Activated naive CD8-positive, alpha-beta T cell treated with anti-CD3 and anti-CD28 coated beads for 36 hours (primary cell): ENCODE data around the gene MACF1. TPM values are rescaled to one million over a fixed set of nuclear protein-coding genes. Genes with fewer than 3 reads are reported as not detected.

Experiments used
- DNase-seq: peaks from one replicate; pipeline ENCODE4 v3.0.0; 2021
- H3K27ac Mint-ChIP-seq: one replicate; pipeline ENCODE4 v1.8.0; 2022; ENCODE audit warnings: mild to moderate bottlenecking, moderate library complexity, mixed read lengths
- H3K27me3 Mint-ChIP-seq: one replicate; pipeline ENCODE4 v1.8.0; 2022; ENCODE audit warnings: mild to moderate bottlenecking, mixed read lengths
- H3K36me3 Mint-ChIP-seq: one replicate; pipeline ENCODE4 v1.8.0; 2021; ENCODE audit warnings: mild to moderate bottlenecking, mixed read lengths
- H3K4me1 Mint-ChIP-seq: one replicate; pipeline ENCODE4 v1.8.0; 2021; ENCODE audit warnings: mixed read lengths
- H3K4me3 Mint-ChIP-seq: one replicate; pipeline ENCODE4 v1.8.0; 2022; ENCODE audit warnings: mild to moderate bottlenecking, moderate library complexity, mixed read lengths
- H3K9me3 Mint-ChIP-seq: one replicate; pipeline ENCODE4 v1.8.0; 2022; ENCODE audit warnings: mixed read lengths
- total RNA-seq, 2 experiments: library from RNA; stranded (reverse); gene quantifications; one replicate each; pipeline ENCODE4 v1.2.3, GENCODE V29; 2021

MACF1 gene
- total RNA-seq, 2 experiments from 2014 or later = 114 to 130 TPM

DNA sequence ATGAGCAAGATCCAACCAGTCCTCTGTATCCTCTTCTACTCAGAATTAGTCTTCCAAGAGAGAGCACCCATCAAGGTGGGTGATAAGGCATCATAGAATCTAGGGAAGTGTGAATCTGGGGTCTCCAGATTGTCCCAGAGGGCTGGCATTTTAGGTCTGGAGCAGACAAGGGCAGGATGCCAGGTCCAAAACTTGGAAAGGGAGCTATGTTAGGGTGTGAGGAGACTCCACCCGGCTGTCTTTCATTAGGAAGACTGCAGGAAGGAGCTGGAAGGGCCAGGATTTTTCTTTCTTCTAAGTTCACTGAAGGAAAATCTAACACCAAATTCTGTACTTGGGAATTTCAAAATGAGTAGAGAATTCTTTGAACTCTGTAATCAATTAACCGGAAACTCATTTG lies 200.9 kb downstream of the MACF1 start:
- no peak for DNase-seq
- peaks cover 40% of the 10 kb centered on the region for H3K4me1 Mint-ChIP-seq
- H3K36me3 Mint-ChIP-seq = peaks cover 3% of the 10 kb centered on the region
- H3K9me3 Mint-ChIP-seq = no peaks in the 10 kb centered on the region
- no peaks in the 10 kb centered on the region for H3K27me3 Mint-ChIP-seq
- H3K4me3 Mint-ChIP-seq = no peak overlapping the region
- no peak overlapping the region for H3K27ac Mint-ChIP-seq

DNA sequence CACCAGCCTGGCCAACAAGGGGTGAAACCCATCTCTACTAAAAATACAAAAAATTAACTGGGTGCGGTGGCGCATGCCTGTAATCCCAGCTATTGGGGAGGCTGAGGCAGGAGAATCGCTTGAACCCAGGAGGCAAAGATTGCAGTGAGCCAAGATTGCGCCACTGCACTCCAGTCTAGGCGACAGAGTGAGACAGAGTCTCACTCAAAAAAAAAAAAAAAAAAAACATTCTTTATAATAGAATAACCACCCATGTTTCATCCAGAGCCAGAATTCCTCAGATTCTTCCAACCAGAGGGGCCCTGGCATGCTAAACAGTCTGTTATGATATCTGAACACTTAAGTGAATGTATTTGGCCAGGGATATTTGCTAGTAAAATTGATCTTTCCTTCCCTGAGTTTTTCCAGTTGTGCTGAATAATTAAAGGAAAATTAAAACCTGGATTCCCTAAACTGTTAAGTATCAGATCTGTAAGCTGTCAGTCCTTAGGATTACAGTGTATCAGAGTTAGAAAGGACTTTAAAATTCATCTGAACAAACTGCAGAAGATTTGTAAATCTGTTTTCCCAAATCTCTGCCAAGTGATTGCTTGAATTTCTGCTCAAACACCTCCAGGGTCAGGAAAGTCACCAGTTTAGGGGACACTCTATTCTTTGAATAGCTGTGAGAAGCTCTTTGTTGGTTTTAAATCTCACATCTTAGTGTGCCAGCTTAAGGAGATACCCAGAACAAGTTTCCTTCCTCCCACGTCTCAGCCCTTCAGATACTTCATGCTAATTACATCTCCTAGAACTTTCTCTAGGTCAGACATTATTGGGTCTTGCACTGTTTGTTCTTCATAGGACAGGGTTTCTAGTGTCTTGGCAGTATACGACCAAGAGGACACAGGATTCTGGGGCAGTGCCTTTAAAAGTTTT lies 202.3 kb downstream of the MACF1 start:
- Mint-ChIP-seq H3K27ac (no peak overlapping the region), H3K36me3 (peaks cover 5% of the 10 kb centered on the region), H3K4me1 (peaks cover 54% of the 10 kb centered on the region), H3K9me3 (no peaks in the 10 kb centered on the region), H3K27me3 (no peaks in the 10 kb centered on the region), H3K4me3 (no peak overlapping the region)
- no peak for DNase-seq

DNA sequence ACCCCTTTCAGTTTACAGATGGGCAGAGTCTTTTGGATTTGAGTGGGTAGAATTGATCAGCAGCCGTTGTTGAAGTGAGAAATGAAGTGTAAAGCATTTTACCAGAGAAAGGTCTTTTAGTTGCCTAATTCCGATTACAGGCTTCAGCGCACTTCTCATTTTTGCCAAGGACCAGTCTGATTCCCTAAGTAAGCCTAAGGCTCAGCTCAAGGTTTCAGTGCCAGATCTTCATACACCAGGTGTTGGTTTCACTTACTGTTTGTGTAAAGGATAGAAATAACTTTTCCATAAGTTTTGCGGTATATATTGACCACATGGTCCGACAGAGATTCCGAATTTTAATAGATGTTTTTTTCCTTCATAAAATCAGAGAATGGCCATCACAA lies 203.0 kb downstream of the MACF1 start:
- no peak overlapping the region for H3K27ac Mint-ChIP-seq
- peaks cover 61% of the 10 kb centered on the region for H3K4me1 Mint-ChIP-seq
- H3K9me3 Mint-ChIP-seq = no peaks in the 10 kb centered on the region
- H3K4me3 Mint-ChIP-seq = peak overlapping the region; percentile 81
- DNase-seq = no peak
- H3K27me3 Mint-ChIP-seq = no peaks in the 10 kb centered on the region
- peaks cover 5% of the 10 kb centered on the region for H3K36me3 Mint-ChIP-seq

DNA sequence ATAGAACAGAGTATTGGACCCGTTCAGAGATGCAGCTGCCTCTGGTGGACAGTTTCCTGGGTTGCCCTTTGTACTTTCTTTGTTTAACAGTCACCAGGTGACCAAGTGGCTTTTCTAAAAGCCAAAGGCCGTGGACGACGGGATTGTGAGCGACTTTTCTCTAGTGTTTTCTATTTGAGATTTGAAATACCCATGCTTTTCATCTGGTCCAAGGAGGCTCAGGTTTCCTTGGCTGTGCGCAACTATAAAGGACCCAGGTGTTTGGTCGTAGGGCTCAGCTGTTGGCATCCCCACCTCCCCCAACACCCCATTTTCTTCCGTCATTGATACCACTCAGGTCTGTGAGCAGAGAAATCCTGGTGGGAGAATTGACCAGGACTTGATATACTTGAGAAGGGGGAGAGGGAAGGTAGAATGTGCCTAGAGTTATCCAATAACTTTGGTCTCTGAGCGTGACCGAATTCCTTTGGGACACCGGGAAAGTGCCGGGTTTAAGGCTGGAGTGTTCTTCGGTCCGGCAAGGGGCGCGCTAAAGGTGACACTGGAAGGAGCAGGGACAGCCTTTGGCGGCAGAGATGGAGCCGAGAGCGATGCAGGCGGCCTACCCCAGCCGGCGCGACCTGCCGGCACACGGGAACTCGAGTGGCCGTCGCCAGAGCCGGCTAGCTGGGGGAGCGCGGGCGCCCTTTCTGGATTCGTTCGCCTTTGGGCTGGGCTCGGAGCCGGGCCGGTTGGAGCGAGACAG lies 203.6 kb downstream of the MACF1 start:
- no peak for DNase-seq
- Mint-ChIP-seq H3K4me1 (peaks cover 61% of the 10 kb centered on the region), H3K9me3 (no peaks in the 10 kb centered on the region), H3K27ac (peak overlapping the region; percentile 34), H3K36me3 (peaks cover 5% of the 10 kb centered on the region), H3K27me3 (no peaks in the 10 kb centered on the region), H3K4me3 (peak overlapping the region; percentile 81)

DNA sequence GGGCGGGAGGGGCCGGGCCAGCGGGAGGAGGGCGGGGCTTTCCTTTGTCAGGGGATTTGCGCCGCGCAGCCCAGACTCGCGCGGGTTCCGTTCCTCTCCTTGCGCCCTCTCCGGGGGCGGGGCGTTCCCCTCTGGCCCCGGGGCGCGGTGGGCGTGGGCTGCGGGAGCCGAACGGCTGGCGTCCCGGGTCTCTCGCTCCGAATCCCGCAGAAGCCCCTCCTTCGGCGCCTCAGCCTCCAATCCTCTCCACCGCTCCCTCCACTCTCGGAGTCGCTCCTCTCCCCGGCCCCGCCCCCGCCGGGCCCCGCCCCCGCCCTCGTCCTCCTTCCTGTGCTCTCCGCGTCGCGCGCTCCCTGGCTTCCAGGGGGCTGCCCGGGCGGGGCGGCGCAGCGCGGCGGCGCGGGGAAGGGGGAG lies 204.2 kb downstream of the MACF1 start:
- H3K4me3 Mint-ChIP-seq = peak overlapping the region; percentile 81
- no peak overlapping the region for H3K27ac Mint-ChIP-seq
- H3K27me3 Mint-ChIP-seq = no peaks in the 10 kb centered on the region
- H3K36me3 Mint-ChIP-seq = peaks cover 5% of the 10 kb centered on the region
- peaks cover 61% of the 10 kb centered on the region for H3K4me1 Mint-ChIP-seq
- H3K9me3 Mint-ChIP-seq = no peaks in the 10 kb centered on the region
- DNase-seq = peak; percentile 88

DNA sequence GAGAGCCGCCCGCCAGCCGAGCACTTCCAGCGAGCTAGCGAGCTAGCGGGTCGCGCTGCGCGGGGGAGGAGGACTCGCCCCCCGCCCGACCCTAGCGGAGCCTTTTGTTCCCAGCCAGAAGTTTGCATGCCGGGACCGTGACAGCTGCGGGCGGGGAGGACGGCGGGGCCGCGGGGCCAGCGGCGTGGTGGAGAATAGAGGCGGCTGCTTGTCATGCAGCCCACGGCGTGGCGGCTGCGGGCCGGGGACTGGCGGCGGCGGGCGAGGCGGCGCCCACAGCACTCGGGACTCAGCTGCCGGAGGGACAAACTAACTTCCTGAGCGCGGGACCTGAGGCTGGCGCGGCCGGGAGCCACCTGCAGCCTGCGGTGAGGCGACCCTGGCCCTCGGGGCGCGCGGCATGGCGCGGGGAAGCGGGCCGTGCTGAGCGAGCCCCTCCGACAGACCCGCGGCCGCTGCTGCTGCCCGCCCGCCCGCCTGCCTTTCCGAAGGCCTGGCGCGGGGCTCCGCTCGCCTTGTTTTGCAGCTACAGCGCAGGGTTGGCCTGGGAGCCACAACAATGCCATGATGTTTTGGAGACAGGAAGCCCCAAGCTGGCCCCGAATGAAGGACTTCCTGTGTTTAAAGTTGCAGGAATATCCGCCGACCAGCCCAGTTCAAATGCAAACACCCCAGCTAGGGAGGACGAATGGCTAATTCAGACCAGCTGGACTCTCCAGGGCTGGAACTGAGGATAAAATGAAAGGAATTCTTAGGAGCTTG lies 204.7 kb downstream of the MACF1 start:
- Mint-ChIP-seq H3K27me3 (no peaks in the 10 kb centered on the region), H3K36me3 (peaks cover 7% of the 10 kb centered on the region), H3K4me1 (peaks cover 63% of the 10 kb centered on the region), H3K9me3 (no peaks in the 10 kb centered on the region), H3K27ac (peak overlapping the region; percentile 42), H3K4me3 (peak overlapping the region; percentile 81)
- DNase-seq = peak; percentile 20

DNA sequence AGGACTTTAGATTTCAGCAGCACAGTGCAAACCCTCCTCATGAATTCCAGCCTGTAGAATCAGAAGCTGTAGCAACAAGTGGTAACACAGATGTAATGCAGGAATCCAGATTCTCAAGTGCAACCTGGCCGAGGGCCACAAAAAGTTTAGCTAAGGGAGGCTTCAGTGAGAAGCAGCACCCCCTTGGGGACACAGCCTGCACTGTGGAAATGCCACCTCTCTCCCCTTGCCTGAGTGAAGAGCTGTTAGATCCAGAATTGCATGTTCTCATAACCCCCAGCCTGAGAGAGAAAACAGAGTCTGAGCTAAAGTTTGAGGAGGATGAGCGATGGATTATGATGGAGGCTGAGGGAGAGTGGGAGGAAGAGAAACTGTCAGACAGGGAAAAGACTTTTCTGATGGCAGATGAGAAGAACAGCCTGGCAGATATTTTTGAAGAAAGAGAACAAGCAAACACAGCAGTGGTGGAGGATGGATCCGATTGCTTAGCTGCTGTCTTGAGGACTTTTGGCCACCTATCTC lies 206.5 kb downstream of the MACF1 start:
- H3K4me3 Mint-ChIP-seq = peak overlapping the region; percentile 5
- H3K36me3 Mint-ChIP-seq = peaks cover 10% of the 10 kb centered on the region

DNA sequence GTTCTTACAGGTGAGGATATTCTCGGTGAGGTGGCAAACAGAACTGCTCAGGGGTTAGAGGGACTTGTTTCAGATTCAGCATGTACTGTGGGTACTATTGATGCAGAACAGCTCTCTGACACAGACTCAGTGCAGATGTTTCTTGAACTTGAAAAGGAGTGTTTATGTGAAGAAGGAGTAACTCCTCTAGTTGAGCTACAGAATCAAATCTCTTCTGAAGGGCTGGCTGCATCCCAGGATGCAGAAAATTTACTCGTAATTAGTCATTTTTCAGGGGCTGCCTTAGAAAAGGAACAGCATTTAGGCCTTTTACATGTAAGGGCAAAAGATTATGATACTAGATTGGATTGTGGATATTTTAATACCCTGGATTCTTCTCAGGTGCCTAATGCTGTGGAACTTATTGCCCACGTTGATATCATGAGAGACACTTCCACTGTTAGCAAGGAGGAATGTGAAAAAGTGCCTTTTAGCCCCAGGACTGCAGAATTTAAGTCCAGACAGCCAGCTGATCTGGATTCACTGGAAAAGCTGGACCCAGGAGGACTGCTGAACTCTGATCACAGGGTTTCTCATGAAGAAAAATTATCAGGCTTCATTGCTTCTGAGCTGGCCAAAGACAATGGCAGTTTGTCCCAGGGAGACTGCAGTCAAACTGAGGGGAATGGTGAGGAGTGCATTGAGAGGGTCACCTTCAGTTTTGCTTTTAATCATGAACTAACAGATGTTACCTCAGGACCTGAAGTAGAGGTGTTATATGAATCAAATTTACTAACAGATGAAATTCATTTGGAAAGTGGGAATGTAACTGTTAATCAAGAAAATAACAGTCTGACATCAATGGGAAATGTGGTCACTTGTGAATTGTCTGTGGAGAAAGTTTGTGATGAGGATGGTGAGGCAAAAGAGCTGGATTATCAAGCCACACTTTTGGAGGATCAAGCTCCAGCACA lies 207.3 kb downstream of the MACF1 start:
- H3K27me3 Mint-ChIP-seq = no peaks in the 10 kb centered on the region
- H3K36me3 Mint-ChIP-seq = peaks cover 10% of the 10 kb centered on the region
- H3K4me3 Mint-ChIP-seq = no peak overlapping the region
- DNase-seq = no peak
- no peaks in the 10 kb centered on the region for H3K9me3 Mint-ChIP-seq
- no peak overlapping the region for H3K27ac Mint-ChIP-seq
- H3K4me1 Mint-ChIP-seq = peaks cover 55% of the 10 kb centered on the region

More for the DNA sequence above, 206.5 kb downstream of the MACF1 start:
- H3K27me3 Mint-ChIP-seq = no peaks in the 10 kb centered on the region
- H3K27ac Mint-ChIP-seq = no peak overlapping the region
- H3K4me1 Mint-ChIP-seq = peaks cover 55% of the 10 kb centered on the region
- peak; percentile 66 for DNase-seq
- H3K9me3 Mint-ChIP-seq = no peaks in the 10 kb centered on the region

DNA sequence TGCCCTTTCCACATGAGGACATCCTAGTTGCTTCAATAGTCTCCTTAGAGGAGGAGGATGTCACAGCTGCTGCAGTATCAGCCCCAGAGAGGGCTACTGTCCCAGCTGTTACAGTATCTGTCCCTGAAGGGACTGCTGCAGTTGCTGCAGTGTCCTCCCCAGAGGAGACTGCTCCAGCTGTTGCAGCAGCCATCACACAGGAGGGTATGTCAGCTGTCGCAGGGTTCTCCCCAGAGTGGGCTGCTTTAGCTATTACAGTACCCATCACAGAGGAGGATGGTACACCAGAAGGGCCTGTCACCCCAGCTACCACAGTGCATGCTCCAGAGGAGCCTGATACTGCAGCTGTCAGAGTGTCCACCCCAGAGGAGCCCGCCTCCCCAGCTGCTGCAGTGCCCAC lies 208.4 kb downstream of the MACF1 start:
- Mint-ChIP-seq H3K4me3 (no peak overlapping the region), H3K27ac (no peak overlapping the region), H3K4me1 (peaks cover 44% of the 10 kb centered on the region), H3K36me3 (peaks cover 10% of the 10 kb centered on the region), H3K9me3 (no peaks in the 10 kb centered on the region), H3K27me3 (no peaks in the 10 kb centered on the region)
- DNase-seq = no peak

DNA sequence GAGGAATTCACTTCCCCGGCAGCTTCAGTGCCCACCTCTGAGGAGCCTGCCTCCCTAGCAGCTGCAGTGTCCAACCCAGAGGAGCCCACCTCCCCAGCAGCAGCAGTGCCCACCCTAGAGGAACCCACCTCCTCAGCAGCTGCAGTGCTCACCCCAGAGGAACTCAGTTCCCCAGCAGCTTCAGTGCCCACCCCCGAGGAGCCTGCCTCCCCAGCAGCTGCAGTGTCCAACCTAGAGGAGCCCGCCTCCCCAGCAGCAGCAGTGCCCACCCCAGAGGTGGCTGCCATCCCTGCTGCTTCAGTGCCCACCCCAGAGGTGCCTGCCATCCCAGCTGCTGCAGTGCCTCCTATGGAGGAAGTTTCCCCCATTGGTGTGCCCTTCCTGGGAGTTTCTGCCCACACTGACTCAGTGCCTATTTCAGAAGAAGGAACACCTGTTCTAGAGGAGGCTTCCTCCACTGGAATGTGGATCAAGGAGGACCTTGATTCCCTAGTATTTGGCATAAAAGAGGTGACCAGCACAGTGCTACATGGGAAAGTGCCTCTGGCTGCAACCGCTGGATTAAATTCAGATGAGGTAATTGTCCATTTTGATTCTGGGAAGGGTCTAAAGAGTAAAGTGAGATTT lies 209.5 kb downstream of the MACF1 start:
- Mint-ChIP-seq H3K9me3 (no peaks in the 10 kb centered on the region), H3K4me3 (no peak overlapping the region), H3K4me1 (peaks cover 40% of the 10 kb centered on the region), H3K27me3 (no peaks in the 10 kb centered on the region), H3K36me3 (peaks cover 10% of the 10 kb centered on the region), H3K27ac (no peak overlapping the region)
- DNase-seq = no peak

DNA sequence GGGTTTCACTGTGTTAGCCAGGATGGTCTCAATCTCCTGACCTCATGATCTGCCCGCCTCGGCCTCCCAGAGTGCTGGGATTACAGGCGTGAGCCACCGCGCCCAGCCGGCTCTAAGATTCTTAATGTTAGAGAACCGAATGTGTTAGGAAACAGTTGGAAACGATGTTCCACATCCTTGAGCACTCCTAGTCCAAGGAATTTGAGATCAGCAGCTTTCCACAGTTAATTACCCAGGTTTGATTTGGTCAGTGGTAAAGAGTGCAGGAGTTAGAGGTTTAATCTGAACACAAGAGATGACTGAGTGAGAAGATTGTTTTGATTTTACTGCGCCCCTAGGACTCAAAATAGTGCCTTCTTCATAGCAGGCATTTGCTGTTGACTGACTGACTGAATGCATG lies 211.1 kb downstream of the MACF1 start:
- Mint-ChIP-seq H3K4me1 (peaks cover 37% of the 10 kb centered on the region), H3K4me3 (no peak overlapping the region), H3K9me3 (no peaks in the 10 kb centered on the region), H3K36me3 (peaks cover 7% of the 10 kb centered on the region), H3K27me3 (no peaks in the 10 kb centered on the region), H3K27ac (no peak overlapping the region)
- DNase-seq = no peak

DNA sequence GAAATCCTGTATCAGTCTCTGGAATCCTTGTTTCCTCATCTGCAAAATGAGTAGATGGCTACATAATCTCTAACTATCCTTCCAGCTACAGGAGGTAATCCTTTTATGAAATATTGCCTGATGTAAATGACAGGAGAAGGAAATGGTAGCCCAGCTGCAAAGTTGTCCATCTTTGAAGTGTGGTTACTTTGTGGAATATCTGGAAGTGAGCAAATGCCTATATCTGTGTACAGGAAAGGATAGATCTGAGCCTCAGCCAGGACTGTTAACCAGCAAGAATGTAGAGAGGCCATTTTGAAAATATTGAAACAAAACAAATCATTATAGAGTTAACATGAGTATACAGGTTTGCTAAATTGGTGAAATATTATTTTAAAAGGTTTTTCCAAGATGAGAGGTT lies 212.1 kb downstream of the MACF1 start:
- H3K9me3 Mint-ChIP-seq = no peaks in the 10 kb centered on the region
- no peaks in the 10 kb centered on the region for H3K27me3 Mint-ChIP-seq
- peaks cover 5% of the 10 kb centered on the region for H3K36me3 Mint-ChIP-seq
- H3K27ac Mint-ChIP-seq = no peak overlapping the region
- H3K4me3 Mint-ChIP-seq = no peak overlapping the region
- peaks cover 28% of the 10 kb centered on the region for H3K4me1 Mint-ChIP-seq
- no peak for DNase-seq

DNA sequence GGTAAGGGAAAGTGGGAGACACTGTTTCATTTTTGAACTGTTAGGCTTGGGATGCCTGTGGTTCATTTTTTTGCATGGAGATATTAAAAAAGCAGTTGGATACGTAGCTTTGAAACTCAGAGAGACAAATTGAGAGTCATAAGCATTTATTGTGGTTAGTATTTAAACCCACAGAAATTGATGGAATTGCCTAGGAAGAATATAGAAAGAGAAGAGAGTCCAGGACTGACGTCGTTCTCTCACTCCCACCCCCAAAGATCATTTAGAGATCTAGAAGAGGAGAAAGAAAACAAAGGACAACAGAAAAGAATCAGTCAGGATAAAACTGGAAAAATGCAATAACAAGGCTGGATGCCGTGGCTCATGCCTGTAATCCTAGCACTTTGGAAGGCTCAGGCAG lies 213.7 kb downstream of the MACF1 start:
- Mint-ChIP-seq H3K27me3 (no peaks in the 10 kb centered on the region), H3K27ac (no peak overlapping the region), H3K36me3 (peaks cover 11% of the 10 kb centered on the region), H3K4me1 (peaks cover 21% of the 10 kb centered on the region), H3K9me3 (no peaks in the 10 kb centered on the region), H3K4me3 (no peak overlapping the region)
- no peak for DNase-seq
